Erythroblast (primary cell): Measurements from ENCODE around the gene PRRG4.

ENCODE experiments used
- GATA1 ChIP-seq: IDR thresholded peaks from 2 replicates; pipeline ENCODE4 v1.6.1; 2011; ENCODE audit warnings: low read depth, mild to moderate bottlenecking, control low read depth, low read length, moderate library complexity
- POLR2A ChIP-seq: IDR thresholded peaks from 2 replicates; pipeline ENCODE4 v1.6.1; 2011; ENCODE audit warnings: mild to moderate bottlenecking, low read length

- no peak for TF ChIP-seq POLR2A
- no peak for TF ChIP-seq GATA1
Observed at GRCh38 chr11:32840587-32840986, 10.9 kb downstream of the PRRG4 start.
